K562 (cell line): ENCODE results near the gene ZNF10. TPM values are rescaled to one million over a fixed set of nuclear protein-coding genes. Genes with fewer than 3 reads are reported as not detected.

Experiments used
- CEBPG ChIP-seq, 3 experiments: fragments of 200-800 bp in 1 of 3; sonication (Bioruptor generic) in 1 of 3; sonication (generic) in 1 of 3; formaldehyde crosslinking in 1 of 3; IDR thresholded peaks in 2 of 3; conservative IDR thresholded peaks in 1 of 3; 2 replicates each; pipeline versions ENCODE4 v1.6.1 to v1.8.0; 2016 to 2022; ENCODE audit warnings: missing compliant biosample characterization in 2 of 3, missing genetic modification characterization in 2 of 3, mild to moderate bottlenecking in 1 of 3, missing genetic modification reagents in 1 of 3
- CHD1 ChIP-seq: fragments of 200-600 bp; sonication (generic); IDR thresholded peaks from one replicate; pipeline ENCODE4 v1.6.1; 2012; ENCODE audit warnings: mild to moderate bottlenecking, moderate library complexity, low read length, inconsistent platforms
- CTBP1 ChIP-seq: fragments of 450-650 bp; IDR thresholded peaks from 2 replicates; pipeline ENCODE4 v1.6.1; 2016; ENCODE audit warnings: borderline replicate concordance
- DIDO1 ChIP-seq: fragments of 450-650 bp; IDR thresholded peaks from 2 replicates; pipeline ENCODE4 v1.6.1; 2016; ENCODE audit warnings: low read depth, missing biosample characterization, missing genetic modification characterization
- GTF2A2 ChIP-seq: IDR thresholded peaks from 2 replicates; pipeline ENCODE4 v1.6.1; 2016; ENCODE audit warnings: mild to moderate bottlenecking, missing genetic modification characterization, missing compliant biosample characterization
- HMG20A ChIP-seq: fragments of 450-650 bp; formaldehyde crosslinking; conservative IDR thresholded peaks from 2 replicates; pipeline ENCODE4 v1.4.0; 2020; ENCODE audit warnings: mild to moderate bottlenecking, mixed read lengths
- JUND ChIP-seq, 2 experiments: IDR thresholded peaks; 2 replicates in 1 of 2; 3 replicates in 1 of 2; pipeline ENCODE4 v1.6.1; 2011; ENCODE audit warnings: borderline replicate concordance in 2 of 2, low read depth in 2 of 2, low read length in 2 of 2, improper control_type of control experiment in 1 of 2, missing biosample characterization in 1 of 2, missing genetic modification characterization in 1 of 2, missing genetic modification reagents in 1 of 2
- MYBL2 ChIP-seq, 2 experiments: fragments of 450-650 bp in 1 of 2; sonication (generic) in 1 of 2; formaldehyde crosslinking in 1 of 2; IDR thresholded peaks; 2 replicates each; pipeline versions ENCODE4 v1.6.1 to v1.8.1; 2017 to 2022; ENCODE audit warnings: borderline replicate concordance in 1 of 2, inconsistent platforms in 1 of 2, low read depth in 1 of 2, mild to moderate bottlenecking in 1 of 2, missing genetic modification reagents in 1 of 2, moderate library complexity in 1 of 2
- NCOA4 ChIP-seq: fragments of 450-650 bp; IDR thresholded peaks from 2 replicates; pipeline ENCODE4 v1.6.1; 2018; ENCODE audit warnings: mild to moderate bottlenecking; ENCODE audit not compliant: partially characterized antibody
- POLR2A ChIP-seq: fragments of 450-650 bp; conservative IDR thresholded peaks from 2 replicates; pipeline ENCODE4 v1.6.1; 2016
- POLR2G ChIP-seq: fragments of 200-400 bp; formaldehyde crosslinking; IDR thresholded peaks from 2 replicates; pipeline ENCODE4 v1.6.1; 2017; ENCODE audit warnings: low read depth, mild to moderate bottlenecking, antibody characterized with exemption, low read length, moderate library complexity
- SUPT5H ChIP-seq: fragments of 450-650 bp; IDR thresholded peaks from 2 replicates; pipeline ENCODE4 v1.6.1; 2016
- TBL1XR1 ChIP-seq, 2 experiments: IDR thresholded peaks; 2 replicates each; pipeline ENCODE4 v1.6.1; 2012; ENCODE audit warnings: improper control_type of control experiment in 2 of 2, low read length in 2 of 2, mild to moderate bottlenecking in 1 of 2
- WHSC1 ChIP-seq: IDR thresholded peaks from one replicate; pipeline ENCODE4 v1.6.1; 2012; ENCODE audit warnings: low read length, control low read depth, inconsistent platforms
- ZNF263 ChIP-seq: sonication (generic); formaldehyde crosslinking; IDR thresholded peaks from 2 replicates; pipeline ENCODE4 v1.8.0; 2022; ENCODE audit warnings: mild to moderate bottlenecking, missing genetic modification reagents, borderline replicate concordance
- polyA plus RNA-seq, 8 experiments: library from polyadenylated mRNA; depleted of rRNA in 4 of 8; stranded (reverse) in 5 of 8; unstranded in 3 of 8; fragments of >200 nt; fragmentation: Nextera tagmentation in 2 of 8; fragmentation: Illumina TruSeq in 1 of 8; extraction: Ambion mirVana in 2 of 8; extraction: Trizol in 1 of 8; gene quantifications; 2 replicates each; pipeline versions ENCODE4 v1.2.1 to v1.2.3, GENCODE V29; 2011 to 2014; ENCODE audit warnings: inconsistent platforms in 1 of 8, missing spikeins in 1 of 8
- total RNA-seq, 7 experiments: library from RNA; depleted of rRNA in 6 of 7; stranded (reverse); fragments of >200 nt in 6 of 7; fragmentation: Illumina TruSeq in 2 of 7; extraction: Trizol in 2 of 7; gene quantifications; 2 replicates each; pipeline versions ENCODE4 v1.2.1 to v1.2.3, GENCODE V29; 2011 to 2021; ENCODE audit warnings: low replicate concordance in 1 of 7
- TF ChIP-seq, protein P1 (sequence below), 2 experiments: fragments of 450-650 bp in 1 of 2; sonication (generic) in 1 of 2; formaldehyde crosslinking in 1 of 2; IDR thresholded peaks in 1 of 2; conservative IDR thresholded peaks in 1 of 2; 2 replicates each; pipeline versions ENCODE4 v1.6.1 to v1.8.1; 2016 to 2023; ENCODE audit warnings: mild to moderate bottlenecking in 2 of 2, moderate library complexity in 2 of 2, inconsistent platforms in 1 of 2, missing genetic modification reagents in 1 of 2
- TF ChIP-seq, protein P2 (sequence below): fragments of 250-450 bp; sonication (Bioruptor Pico); IDR thresholded peaks from 2 replicates; pipeline ENCODE4 v1.5.0; 2022; ENCODE audit warnings: mild to moderate bottlenecking
- TF ChIP-seq, protein P3 (sequence below): sonication (generic); formaldehyde crosslinking; IDR thresholded peaks from 2 replicates; pipeline ENCODE4 v1.8.0; 2022; ENCODE audit warnings: mild to moderate bottlenecking, missing genetic modification reagents

Gene ZNF10
- total and polyA plus RNA-seq, 9 of the 15 experiments (the other 6 are each of a cell fraction or from before 2014, with no cell fraction given), result 3.5 to 5.8 (median 4.9) TPM

DNA sequence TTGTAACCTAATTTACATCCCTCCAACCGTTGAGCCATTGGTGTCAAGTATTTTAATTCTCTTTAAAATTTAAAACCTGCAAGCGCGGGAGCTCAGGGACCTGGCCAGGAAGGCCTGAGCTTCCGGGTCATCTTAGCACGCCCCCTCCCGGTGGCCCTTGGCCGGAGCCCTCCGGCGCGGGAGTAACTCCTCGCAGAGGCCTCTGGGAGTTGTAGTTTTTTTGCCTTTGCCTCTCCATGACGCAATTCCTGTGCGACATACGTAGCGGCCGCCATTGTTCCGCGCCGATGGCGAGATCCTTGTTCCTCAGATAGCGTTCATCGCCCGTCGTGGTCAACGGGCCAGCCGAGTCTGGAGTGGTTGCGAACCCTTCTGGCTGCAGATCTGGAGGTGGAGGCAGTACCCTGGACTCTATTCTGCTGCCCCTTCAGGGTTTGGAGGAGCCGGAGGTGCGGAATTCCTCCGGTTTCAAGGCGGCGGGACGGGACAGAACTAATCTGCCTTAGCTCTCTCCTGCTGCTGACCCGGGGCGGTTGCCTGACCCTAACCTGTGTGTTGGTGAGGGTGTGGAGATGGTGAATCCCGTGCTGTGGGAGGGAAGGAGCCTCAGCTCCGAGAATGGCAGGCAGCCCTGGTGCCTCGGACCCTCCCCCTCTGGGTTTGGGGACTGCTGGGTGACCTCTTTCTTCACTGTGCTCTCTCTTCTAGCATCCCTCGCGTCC lies 51.0 kb downstream of the ZNF10 start, which contains the start of gene ZNF268 (continued):
- TF ChIP-seq NCOA4 (no peak), POLR2A (peak; percentile 84), SUPT5H (peak; percentile 87), MYBL2 (IDR thresholded peaks at IDR 0.05; ENCODE audit: low read depth) (peak; percentile 92), MYBL2 (CRISPR knock-in tag; IDR thresholded peaks at IDR 0.05; ENCODE audit: borderline replicate concordance) (no peak), HMG20A (CRISPR knock-in tag) (no peak), POLR2G (peak; percentile 83), TBL1XR1 (IDR thresholded peaks at IDR 0.05; ENCODE audit: low read length in 2 of 2) (peak; percentile 88 to 96; a peak in 3 of 4 replicates), DIDO1 (peak; percentile 98), JUND (IDR thresholded peaks at IDR 0.05; ENCODE audit: borderline replicate concordance, low read depth, low read length) (peak; percentile 66), JUND (tag; IDR thresholded peaks at IDR 0.05; ENCODE audit: borderline replicate concordance, low read depth, low read length) (peak; percentile 38; the same call in 1 of the 3 replicates), WHSC1 (no peak), CHD1 (no peak), CEBPG (CRISPR knock-in tag; IDR thresholded peaks at IDR 0.05) (peak; percentile 87), CEBPG (tag; conservative IDR thresholded peaks at IDR 0.05 in 1 of 2, IDR thresholded peaks at IDR 0.05 in 1 of 2) (peak; percentile 90 to 94), CTBP1 (peak; percentile 46; the same call in 1 of the 2 replicates), ZNF263 (CRISPR knock-in tag) (0 out of 2 replicates have a peak, but pooled peaks have one; percentile 21), GTF2A2 (tag) (no peak)
- TF ChIP-seq, protein P1, sequence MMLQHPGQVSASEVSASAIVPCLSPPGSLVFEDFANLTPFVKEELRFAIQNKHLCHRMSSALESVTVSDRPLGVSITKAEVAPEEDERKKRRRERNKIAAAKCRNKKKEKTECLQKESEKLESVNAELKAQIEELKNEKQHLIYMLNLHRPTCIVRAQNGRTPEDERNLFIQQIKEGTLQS (IDR thresholded peaks at IDR 0.05), result peak; percentile 92
- TF ChIP-seq, protein P1 (CRISPR knock-in tag; conservative IDR thresholded peaks at IDR 0.05), result no peak
- TF ChIP-seq, protein P2, sequence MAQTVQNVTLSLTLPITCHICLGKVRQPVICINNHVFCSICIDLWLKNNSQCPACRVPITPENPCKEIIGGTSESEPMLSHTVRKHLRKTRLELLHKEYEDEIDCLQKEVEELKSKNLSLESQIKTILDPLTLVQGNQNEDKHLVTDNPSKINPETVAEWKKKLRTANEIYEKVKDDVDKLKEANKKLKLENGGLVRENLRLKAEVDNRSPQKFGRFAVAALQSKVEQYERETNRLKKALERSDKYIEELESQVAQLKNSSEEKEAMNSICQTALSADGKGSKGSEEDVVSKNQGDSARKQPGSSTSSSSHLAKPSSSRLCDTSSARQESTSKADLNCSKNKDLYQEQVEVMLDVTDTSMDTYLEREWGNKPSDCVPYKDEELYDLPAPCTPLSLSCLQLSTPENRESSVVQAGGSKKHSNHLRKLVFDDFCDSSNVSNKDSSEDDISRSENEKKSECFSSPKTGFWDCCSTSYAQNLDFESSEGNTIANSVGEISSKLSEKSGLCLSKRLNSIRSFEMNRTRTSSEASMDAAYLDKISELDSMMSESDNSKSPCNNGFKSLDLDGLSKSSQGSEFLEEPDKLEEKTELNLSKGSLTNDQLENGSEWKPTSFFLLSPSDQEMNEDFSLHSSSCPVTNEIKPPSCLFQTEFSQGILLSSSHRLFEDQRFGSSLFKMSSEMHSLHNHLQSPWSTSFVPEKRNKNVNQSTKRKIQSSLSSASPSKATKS, result no peak
- TF ChIP-seq, protein P3, sequence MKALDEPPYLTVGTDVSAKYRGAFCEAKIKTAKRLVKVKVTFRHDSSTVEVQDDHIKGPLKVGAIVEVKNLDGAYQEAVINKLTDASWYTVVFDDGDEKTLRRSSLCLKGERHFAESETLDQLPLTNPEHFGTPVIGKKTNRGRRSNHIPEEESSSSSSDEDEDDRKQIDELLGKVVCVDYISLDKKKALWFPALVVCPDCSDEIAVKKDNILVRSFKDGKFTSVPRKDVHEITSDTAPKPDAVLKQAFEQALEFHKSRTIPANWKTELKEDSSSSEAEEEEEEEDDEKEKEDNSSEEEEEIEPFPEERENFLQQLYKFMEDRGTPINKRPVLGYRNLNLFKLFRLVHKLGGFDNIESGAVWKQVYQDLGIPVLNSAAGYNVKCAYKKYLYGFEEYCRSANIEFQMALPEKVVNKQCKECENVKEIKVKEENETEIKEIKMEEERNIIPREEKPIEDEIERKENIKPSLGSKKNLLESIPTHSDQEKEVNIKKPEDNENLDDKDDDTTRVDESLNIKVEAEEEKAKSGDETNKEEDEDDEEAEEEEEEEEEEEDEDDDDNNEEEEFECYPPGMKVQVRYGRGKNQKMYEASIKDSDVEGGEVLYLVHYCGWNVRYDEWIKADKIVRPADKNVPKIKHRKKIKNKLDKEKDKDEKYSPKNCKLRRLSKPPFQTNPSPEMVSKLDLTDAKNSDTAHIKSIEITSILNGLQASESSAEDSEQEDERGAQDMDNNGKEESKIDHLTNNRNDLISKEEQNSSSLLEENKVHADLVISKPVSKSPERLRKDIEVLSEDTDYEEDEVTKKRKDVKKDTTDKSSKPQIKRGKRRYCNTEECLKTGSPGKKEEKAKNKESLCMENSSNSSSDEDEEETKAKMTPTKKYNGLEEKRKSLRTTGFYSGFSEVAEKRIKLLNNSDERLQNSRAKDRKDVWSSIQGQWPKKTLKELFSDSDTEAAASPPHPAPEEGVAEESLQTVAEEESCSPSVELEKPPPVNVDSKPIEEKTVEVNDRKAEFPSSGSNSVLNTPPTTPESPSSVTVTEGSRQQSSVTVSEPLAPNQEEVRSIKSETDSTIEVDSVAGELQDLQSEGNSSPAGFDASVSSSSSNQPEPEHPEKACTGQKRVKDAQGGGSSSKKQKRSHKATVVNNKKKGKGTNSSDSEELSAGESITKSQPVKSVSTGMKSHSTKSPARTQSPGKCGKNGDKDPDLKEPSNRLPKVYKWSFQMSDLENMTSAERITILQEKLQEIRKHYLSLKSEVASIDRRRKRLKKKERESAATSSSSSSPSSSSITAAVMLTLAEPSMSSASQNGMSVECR (CRISPR knock-in tag), result no peak
